ENCODE results near the gene OR2T1. TPM values are rescaled to one million over a fixed set of nuclear protein-coding genes. Genes with fewer than 3 reads are reported as not detected.

OR2T1 gene
- total and polyA plus RNA-seq, 2 of the 8 experiments (the other 6 are each of a cell fraction or from before 2014, with no cell fraction given): not detected

DNA sequence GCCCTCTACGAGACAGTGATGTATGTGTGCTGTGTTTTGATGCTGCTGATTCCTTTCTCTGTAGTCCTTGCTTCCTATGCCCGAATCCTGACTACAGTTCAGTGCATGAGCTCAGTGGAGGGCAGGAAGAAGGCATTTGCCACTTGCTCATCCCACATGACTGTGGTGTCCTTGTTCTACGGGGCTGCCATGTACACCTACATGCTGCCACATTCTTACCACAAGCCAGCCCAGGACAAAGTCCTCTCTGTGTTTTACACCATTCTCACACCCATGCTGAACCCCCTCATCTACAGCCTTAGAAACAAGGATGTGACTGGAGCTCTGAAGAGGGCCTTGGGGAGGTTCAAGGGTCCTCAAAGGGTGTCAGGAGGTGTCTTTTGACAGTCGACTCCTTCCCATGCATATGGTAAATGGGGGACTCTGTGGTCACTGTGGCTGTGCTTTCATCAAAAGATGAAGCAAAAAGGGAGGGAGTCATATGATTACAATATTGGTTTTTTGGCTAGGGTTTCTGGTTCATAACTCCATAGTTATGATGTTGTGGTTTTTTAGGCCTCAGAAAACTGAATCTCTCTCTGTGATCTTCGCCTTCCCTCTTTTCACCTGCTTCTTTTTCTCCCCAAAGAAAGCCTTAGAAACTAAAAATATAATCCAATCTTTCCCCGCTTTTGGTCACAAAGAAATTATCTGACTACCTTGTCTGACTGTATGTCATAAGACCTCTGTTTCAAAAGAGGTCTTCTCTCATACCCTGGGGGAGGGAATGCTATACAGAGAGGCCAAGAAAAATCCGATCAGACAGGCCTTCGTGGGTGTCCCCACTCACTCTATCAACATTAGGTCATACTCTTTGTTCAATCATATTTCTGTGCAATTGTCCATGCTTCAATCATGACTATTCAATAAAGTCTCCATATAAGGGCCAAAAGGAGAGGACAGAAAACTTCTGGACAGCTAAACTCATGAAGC lies 4.2 kb downstream of the OR2T1 start:
- no peak overlapping the region for H3K23ac ChIP-seq (ENCODE audit: insufficient read length)
- DNase-seq (ENCODE audit: low read depth in 1 of 2, low spot score in 2 of 2): no peak
- H2BK15ac ChIP-seq (ENCODE audit: low read length): no peak overlapping the region
- WGBS, 2 experiments (ENCODE audit: extremely low coverage in 1 of 2, insufficient coverage in 1 of 2, insufficient read length in 1 of 2, insufficient replicate concordance in 2 of 2, low coverage in 1 of 2, low lambda C conversion rate in 2 of 2, missing lambda C conversion rate in 1 of 2): 72% methylated on average over 8 of the region's 8 CpGs; no CpG with 5 or more reads in 1 of the 2 experiments
- no peaks in the 10 kb centered on the region for H3K27me3 ChIP-seq (replicated peaks in 1 of 4; ENCODE audit: control insufficient read depth in 3 of 4, extremely low read depth in 1 of 4, insufficient read depth in 3 of 4, low read length in 3 of 4)
- no peaks in the 10 kb centered on the region for H4K20me1 ChIP-seq (replicated peaks in 1 of 2; ENCODE audit: control insufficient read depth in 1 of 2, insufficient read depth in 2 of 2, low read length in 2 of 2)
- no peak overlapping the region for H2BK5ac ChIP-seq (ENCODE audit: low read depth, low read length)
- POLR2A ChIA-PET (ENCODE audit: partially characterized antibody): no interaction called here
- H3K4me3 ChIP-seq (ENCODE audit: extremely low read depth in 1 of 4, insufficient read depth in 2 of 4, low read depth in 3 of 4, low read length in 4 of 4): no peak overlapping the region
- H2BK20ac ChIP-seq (ENCODE audit: low read length): no peak overlapping the region
- no peak for FAIRE-seq
- no peak overlapping the region for H4K5ac ChIP-seq (ENCODE audit: insufficient read length, low read depth, low read length)
- no peaks in the 10 kb centered on the region for H3K23me2 ChIP-seq (ENCODE audit: low read depth, low read length)
- no peak overlapping the region for H3K56ac ChIP-seq (replicated peaks; ENCODE audit: insufficient read length, low read depth, low read length)
- H2AFZ ChIP-seq (ENCODE audit: low read length): no peak overlapping the region
- H3K79me2 ChIP-seq (ENCODE audit: control insufficient read depth in 1 of 2, insufficient read depth in 2 of 2, low read length in 2 of 2): no peaks in the 10 kb centered on the region
- H4K8ac ChIP-seq (ENCODE audit: extremely low read depth, insufficient read depth, low read length): no peak overlapping the region
- H3K36me3 ChIP-seq (ENCODE audit: control insufficient read depth in 2 of 4, insufficient read depth in 4 of 4, low read length in 3 of 4): no peaks in the 10 kb centered on the region; a peak in 1 of 8 replicates
- no peak overlapping the region for H4K91ac ChIP-seq (replicated peaks; ENCODE audit: insufficient read length, low read length)
- H2AK5ac ChIP-seq (ENCODE audit: low read depth, low read length): no peak overlapping the region
- CTCF ChIA-PET (ENCODE audit: partially characterized antibody): no interaction called here
- no peaks in the 10 kb centered on the region for H3K79me1 ChIP-seq (ENCODE audit: low read depth, low read length)
- no peak overlapping the region for H3K4me2 ChIP-seq (ENCODE audit: insufficient read depth in 1 of 2, low read depth in 2 of 2, low read length in 2 of 2)
- no peak for TF ChIP-seq CBX5 (IDR thresholded peaks at IDR 0.05; ENCODE audit: low read depth, low read length)
- TF ChIP-seq KDM5A (IDR thresholded peaks at IDR 0.05; ENCODE audit: low read length): no peak
- no peak for TF ChIP-seq POLR2A (IDR thresholded peaks at IDR 0.05; ENCODE audit: control extremely low read depth in 1 of 2, low read depth in 2 of 2, low read length in 2 of 2)
- TF ChIP-seq, protein P1, sequence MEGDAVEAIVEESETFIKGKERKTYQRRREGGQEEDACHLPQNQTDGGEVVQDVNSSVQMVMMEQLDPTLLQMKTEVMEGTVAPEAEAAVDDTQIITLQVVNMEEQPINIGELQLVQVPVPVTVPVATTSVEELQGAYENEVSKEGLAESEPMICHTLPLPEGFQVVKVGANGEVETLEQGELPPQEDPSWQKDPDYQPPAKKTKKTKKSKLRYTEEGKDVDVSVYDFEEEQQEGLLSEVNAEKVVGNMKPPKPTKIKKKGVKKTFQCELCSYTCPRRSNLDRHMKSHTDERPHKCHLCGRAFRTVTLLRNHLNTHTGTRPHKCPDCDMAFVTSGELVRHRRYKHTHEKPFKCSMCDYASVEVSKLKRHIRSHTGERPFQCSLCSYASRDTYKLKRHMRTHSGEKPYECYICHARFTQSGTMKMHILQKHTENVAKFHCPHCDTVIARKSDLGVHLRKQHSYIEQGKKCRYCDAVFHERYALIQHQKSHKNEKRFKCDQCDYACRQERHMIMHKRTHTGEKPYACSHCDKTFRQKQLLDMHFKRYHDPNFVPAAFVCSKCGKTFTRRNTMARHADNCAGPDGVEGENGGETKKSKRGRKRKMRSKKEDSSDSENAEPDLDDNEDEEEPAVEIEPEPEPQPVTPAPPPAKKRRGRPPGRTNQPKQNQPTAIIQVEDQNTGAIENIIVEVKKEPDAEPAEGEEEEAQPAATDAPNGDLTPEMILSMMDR (IDR thresholded peaks at IDR 0.05; ENCODE audit: control extremely low read depth in 1 of 3, insufficient read depth in 1 of 3, low read depth in 1 of 3, low read length in 3 of 3): no peak
- no peak for TF ChIP-seq RFX5 (IDR thresholded peaks at IDR 0.05; ENCODE audit: borderline replicate concordance, low read depth, low read length)
- no peak for TF ChIP-seq KDM4A (IDR thresholded peaks at IDR 0.05; ENCODE audit: low read depth, low read length, severe bottlenecking)
- H3K9me3 ChIP-seq (ENCODE audit: insufficient read depth in 2 of 2, low read depth in 1 of 2, low read length in 1 of 2): peaks cover 68 to 79% of the 10 kb centered on the region in 2 experiments
- no peak overlapping the region for H2BK12ac ChIP-seq (ENCODE audit: low read depth, low read length)
- no peak overlapping the region for H3K4ac ChIP-seq (replicated peaks; ENCODE audit: insufficient read length, low read depth, low read length)
- no peaks in the 10 kb centered on the region for H3K4me1 ChIP-seq (replicated peaks in 1 of 4; ENCODE audit: control insufficient read depth in 3 of 4, insufficient read depth in 4 of 4, low read length in 3 of 4)
- no peak overlapping the region for H3K9ac ChIP-seq (replicated peaks in 1 of 4; ENCODE audit: extremely low read depth in 1 of 4, low read depth in 3 of 4, low read length in 3 of 4)
- H3K18ac ChIP-seq (ENCODE audit: extremely low read depth, low read length): no peak overlapping the region
- no peak overlapping the region for H2BK120ac ChIP-seq (replicated peaks; ENCODE audit: low read depth, low read length)
- H3K14ac ChIP-seq (ENCODE audit: insufficient read length): no peak overlapping the region
- H3K27ac ChIP-seq (ENCODE audit: low read depth, low read length): no peak overlapping the region
